Measurements from ENCODE around the gene INKA1. TPM values are rescaled to one million over a fixed set of nuclear protein-coding genes. Genes with fewer than 3 reads are reported as not detected.

The INKA1 gene
- polyA plus RNA-seq, 3 donors: 10.3 to 12.4 (median 10.6) TPM

- peak; percentile 99 to 100 (median 100) for DNase-seq (ENCODE audit: low read depth in 3 of 3, low spot score in 2 of 3)
These were observed 16.5 kb upstream of the INKA1 start, which contains the start of gene IP6K1 for GRCh38 chr3:49786357-49787181. Gene IP6K1, minus strand, starts transcription at chr3:49786542. Its CDS starts 38,502 bp downstream, at chr3:49748040.

GRCh38 chr3:49787182-49787464 lies 15.9 kb upstream of the INKA1 start:
- DNase-seq (ENCODE audit: low read depth in 3 of 3, low spot score in 2 of 3): no peak

- DNase-seq (ENCODE audit: low read depth in 3 of 3, low spot score in 2 of 3): no peak
These were observed 15.5 kb upstream of the INKA1 start for GRCh38 chr3:49787536-49787935.

- DNase-seq (ENCODE audit: low read depth in 3 of 3, low spot score in 2 of 3): no peak
These were observed 15.0 kb upstream of the INKA1 start for GRCh38 chr3:49788056-49788455.

GRCh38 chr3:49790626-49791411 lies 12.2 kb upstream of the INKA1 start:
- DNase-seq (ENCODE audit: low read depth in 3 of 3, low spot score in 2 of 3): no peak

- DNase-seq (ENCODE audit: low read depth in 3 of 3, low spot score in 2 of 3): no peak
These were observed 11.5 kb upstream of the INKA1 start for GRCh38 chr3:49791571-49791970.

GRCh38 chr3:49792371-49793150 lies 10.5 kb upstream of the INKA1 start:
- DNase-seq (ENCODE audit: low read depth in 3 of 3, low spot score in 2 of 3): no peak

- DNase-seq (ENCODE audit: low read depth in 3 of 3, low spot score in 2 of 3): no peak
These were observed 9.5 kb upstream of the INKA1 start for GRCh38 chr3:49793486-49794085.

GRCh38 chr3:49794431-49794830 lies 8.6 kb upstream of the INKA1 start:
- no peak for DNase-seq (ENCODE audit: low read depth in 3 of 3, low spot score in 2 of 3)

- DNase-seq (ENCODE audit: low read depth in 3 of 3, low spot score in 2 of 3): no peak
These were observed 7.8 kb upstream of the INKA1 start for GRCh38 chr3:49794926-49795905.

GRCh38 chr3:49799105-49799504 lies 4.0 kb upstream of the INKA1 start:
- DNase-seq (ENCODE audit: low read depth in 3 of 3, low spot score in 2 of 3): no peak

GRCh38 chr3:49799761-49800160 lies 3.3 kb upstream of the INKA1 start, which contains the start of gene CDHR4:
Gene CDHR4, minus strand, starts transcription at chr3:49799873. Its CDS starts 61 bp downstream, at chr3:49799812.
- no peak for DNase-seq (ENCODE audit: low read depth in 3 of 3, low spot score in 2 of 3)

GRCh38 chr3:49801160-49801559 lies 1.9 kb upstream of the INKA1 start:
- no peak for DNase-seq (ENCODE audit: low read depth in 3 of 3, low spot score in 2 of 3)

- DNase-seq (ENCODE audit: low read depth in 3 of 3, low spot score in 2 of 3): peak in 1 of 3 donors; percentile 52
These were observed 542 bp downstream of the INKA1 start for GRCh38 chr3:49803465-49804140.

- no peak for DNase-seq (ENCODE audit: low read depth in 3 of 3, low spot score in 2 of 3)
These were observed 1.3 kb downstream of the INKA1 start for GRCh38 chr3:49804141-49805041.

- peak in 2 of 3 donors; percentile 65 to 75 for DNase-seq (ENCODE audit: low read depth in 3 of 3, low spot score in 2 of 3)
These were observed 2.3 kb downstream of the INKA1 start for GRCh38 chr3:49805367-49805782.

- peak in 2 of 3 donors; percentile 74 to 77 for DNase-seq (ENCODE audit: low read depth in 3 of 3, low spot score in 2 of 3)
These were observed 3.0 kb downstream of the INKA1 start for GRCh38 chr3:49805897-49806701.
